ENCODE results near the gene S100A10. TPM values are rescaled to one million over a fixed set of nuclear protein-coding genes. Genes with fewer than 3 reads are reported as not detected.
A peak's percentile ranks its signal among the peaks of the same experiment; 100 is the strongest.

Gene S100A10
- total and polyA plus RNA-seq, 2 donors from 2014 or later = 467 to 500 TPM

DNA sequence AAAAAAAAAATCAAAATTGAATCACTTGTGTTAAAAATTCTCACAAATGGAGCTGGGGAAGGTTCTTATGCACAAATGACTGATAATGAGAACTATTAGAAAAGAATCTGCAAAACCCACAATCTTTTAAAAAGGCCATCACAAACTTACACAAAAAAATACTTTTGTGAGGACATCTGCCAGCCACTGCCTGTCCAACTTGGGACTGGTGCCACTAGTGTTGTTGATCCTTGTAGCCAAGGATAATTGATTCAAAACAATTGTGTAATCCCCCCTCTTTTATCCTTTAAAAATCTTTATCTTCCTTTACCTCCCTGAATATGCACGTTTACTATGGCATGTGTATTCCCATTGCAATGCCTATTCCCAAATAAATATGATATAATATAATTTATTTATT lies 45.2 kb downstream of the S100A10 start:
- no peaks in the 10 kb centered on the region for H3K36me3 ChIP-seq (ENCODE audit: control insufficient read depth in 2 of 3, insufficient read depth in 3 of 3, low read length in 3 of 3)

DNA sequence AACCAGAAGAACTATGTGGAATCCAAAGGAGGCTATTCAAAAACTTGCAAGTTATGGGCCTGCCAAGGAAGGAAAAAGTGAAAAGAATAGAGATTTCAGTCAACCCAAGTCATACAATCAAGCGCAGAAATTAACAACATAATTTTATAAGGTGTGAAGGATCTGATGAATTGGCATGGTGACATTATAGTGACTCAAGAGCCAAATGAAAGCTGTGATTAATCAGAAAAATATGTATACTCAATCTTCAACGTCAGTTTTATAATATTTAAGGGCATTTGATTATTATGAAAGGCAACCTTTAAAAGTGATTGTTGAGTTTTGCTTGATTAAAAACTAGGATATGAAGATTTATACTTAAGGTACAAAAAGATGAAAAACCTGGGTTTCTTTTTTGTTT lies 46.5 kb downstream of the S100A10 start:
- peaks cover 4 to 16% (median 11%) of the 10 kb centered on the region in 3 donors for H3K4me1 ChIP-seq (ENCODE audit: control insufficient read depth in 2 of 3, insufficient read depth in 2 of 3, low read depth in 1 of 3, low read length in 3 of 3)
- H3K27ac ChIP-seq (ENCODE audit: low read depth in 2 of 2, low read length in 2 of 2) = no peak overlapping the region
- H3K4me3 ChIP-seq (ENCODE audit: low read length in 3 of 3) = no peak overlapping the region
- no peaks in the 10 kb centered on the region for H3K9me3 ChIP-seq (ENCODE audit: control insufficient read depth in 2 of 3, insufficient read depth in 1 of 3, low read length in 3 of 3)
- TF ChIP-seq, protein P1, sequence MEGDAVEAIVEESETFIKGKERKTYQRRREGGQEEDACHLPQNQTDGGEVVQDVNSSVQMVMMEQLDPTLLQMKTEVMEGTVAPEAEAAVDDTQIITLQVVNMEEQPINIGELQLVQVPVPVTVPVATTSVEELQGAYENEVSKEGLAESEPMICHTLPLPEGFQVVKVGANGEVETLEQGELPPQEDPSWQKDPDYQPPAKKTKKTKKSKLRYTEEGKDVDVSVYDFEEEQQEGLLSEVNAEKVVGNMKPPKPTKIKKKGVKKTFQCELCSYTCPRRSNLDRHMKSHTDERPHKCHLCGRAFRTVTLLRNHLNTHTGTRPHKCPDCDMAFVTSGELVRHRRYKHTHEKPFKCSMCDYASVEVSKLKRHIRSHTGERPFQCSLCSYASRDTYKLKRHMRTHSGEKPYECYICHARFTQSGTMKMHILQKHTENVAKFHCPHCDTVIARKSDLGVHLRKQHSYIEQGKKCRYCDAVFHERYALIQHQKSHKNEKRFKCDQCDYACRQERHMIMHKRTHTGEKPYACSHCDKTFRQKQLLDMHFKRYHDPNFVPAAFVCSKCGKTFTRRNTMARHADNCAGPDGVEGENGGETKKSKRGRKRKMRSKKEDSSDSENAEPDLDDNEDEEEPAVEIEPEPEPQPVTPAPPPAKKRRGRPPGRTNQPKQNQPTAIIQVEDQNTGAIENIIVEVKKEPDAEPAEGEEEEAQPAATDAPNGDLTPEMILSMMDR (IDR thresholded peaks at IDR 0.05; ENCODE audit: borderline replicate concordance, extremely low read depth, insufficient read depth) = no peak
- no peak overlapping the region for H3K9ac ChIP-seq (ENCODE audit: low read length in 3 of 3)
- FAIRE-seq = no peak
- intact Hi-C loops (cut with DNase I) = no loop called here
- no peaks in the 10 kb centered on the region for H3K27me3 ChIP-seq (ENCODE audit: control insufficient read depth, insufficient read depth, low read length)
- H3K36me3 ChIP-seq (ENCODE audit: control insufficient read depth in 2 of 3, insufficient read depth in 3 of 3, low read length in 3 of 3) = no peaks in the 10 kb centered on the region
- no peak for DNase-seq

More for the DNA sequence above, 45.2 kb downstream of the S100A10 start:
- no peak overlapping the region for H3K9ac ChIP-seq (ENCODE audit: low read length in 3 of 3)
- intact Hi-C loops (cut with DNase I) = no loop called here
- no peaks in the 10 kb centered on the region for H3K9me3 ChIP-seq (ENCODE audit: control insufficient read depth in 2 of 3, insufficient read depth in 1 of 3, low read length in 3 of 3)
- peaks cover 4 to 15% (median 10%) of the 10 kb centered on the region in 3 donors for H3K4me1 ChIP-seq (ENCODE audit: control insufficient read depth in 2 of 3, insufficient read depth in 2 of 3, low read depth in 1 of 3, low read length in 3 of 3)
- no peak overlapping the region for H3K27ac ChIP-seq (ENCODE audit: low read depth in 2 of 2, low read length in 2 of 2)
- TF ChIP-seq, protein P1 (IDR thresholded peaks at IDR 0.05; ENCODE audit: borderline replicate concordance, extremely low read depth, insufficient read depth) = no peak
- H3K27me3 ChIP-seq (ENCODE audit: control insufficient read depth, insufficient read depth, low read length) = no peaks in the 10 kb centered on the region
- DNase-seq (no peak), FAIRE-seq (no peak)
- H3K4me3 ChIP-seq (ENCODE audit: low read length in 3 of 3) = no peak overlapping the region

DNA sequence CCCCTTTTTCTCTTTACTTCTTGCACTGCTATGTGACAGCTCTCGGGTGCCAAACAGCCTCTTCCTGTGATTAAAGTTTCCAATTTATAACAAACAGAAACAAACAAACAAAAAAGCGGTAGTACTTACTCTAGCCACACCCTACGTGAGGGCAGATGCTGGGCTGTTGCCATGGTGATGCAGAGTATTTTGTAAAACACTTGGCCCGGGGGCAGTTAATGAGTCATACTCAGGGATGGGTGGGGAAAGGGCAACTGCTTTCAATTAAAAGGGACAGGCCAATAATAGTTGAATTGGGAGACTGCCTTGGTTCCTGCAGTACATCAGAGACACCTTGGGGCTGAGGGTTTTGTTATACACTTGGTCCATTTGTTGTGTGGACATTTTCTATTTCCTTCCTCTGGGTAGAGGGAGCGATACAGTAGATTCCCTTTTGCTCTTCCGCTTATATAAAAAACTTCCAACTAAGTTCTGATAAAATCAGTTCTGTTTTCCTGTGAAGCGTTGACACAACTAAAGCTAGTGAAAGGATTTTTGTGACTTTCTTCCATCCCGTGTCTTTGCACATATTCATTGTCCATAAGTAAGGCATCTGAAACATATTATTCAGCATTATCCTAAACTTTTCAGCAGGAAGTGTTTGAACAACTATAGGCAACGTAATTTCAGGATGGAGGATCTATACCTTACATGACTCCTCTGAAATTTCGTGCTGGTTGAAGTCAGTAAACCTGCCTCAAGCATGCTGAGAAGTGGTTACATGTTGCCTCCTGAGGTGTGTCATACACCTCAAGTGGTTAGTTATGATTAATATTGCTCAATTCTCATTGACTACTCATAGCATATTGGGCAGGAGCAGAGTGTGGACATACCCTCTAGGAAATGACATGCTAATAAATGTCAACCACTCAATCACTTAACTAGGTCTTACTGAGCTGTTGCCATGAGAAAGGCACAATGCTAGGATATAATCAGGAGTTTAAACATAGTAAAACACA lies 47.6 kb downstream of the S100A10 start:
- intact Hi-C loops (cut with DNase I) = no loop called here
- FAIRE-seq (no peak), DNase-seq (peak; percentile 59 to 92 (median 73))

More for the DNA sequence above, 47.6 kb downstream of the S100A10 start:
- Histone ChIP-seq H3K9ac (ENCODE audit: low read length in 3 of 3) (no peak overlapping the region), H3K27me3 (ENCODE audit: control insufficient read depth, insufficient read depth, low read length) (no peaks in the 10 kb centered on the region), H3K4me1 (ENCODE audit: control insufficient read depth in 2 of 3, insufficient read depth in 2 of 3, low read depth in 1 of 3, low read length in 3 of 3) (peaks cover 4 to 20% (median 11%) of the 10 kb centered on the region in 3 donors), H3K36me3 (ENCODE audit: control insufficient read depth in 2 of 3, insufficient read depth in 3 of 3, low read length in 3 of 3) (no peaks in the 10 kb centered on the region), H3K9me3 (ENCODE audit: control insufficient read depth in 2 of 3, insufficient read depth in 1 of 3, low read length in 3 of 3) (no peaks in the 10 kb centered on the region), H3K4me3 (ENCODE audit: low read length in 3 of 3) (no peak overlapping the region), H3K27ac (ENCODE audit: low read depth in 2 of 2, low read length in 2 of 2) (peak overlapping the region; percentile 23 to 33)
- TF ChIP-seq, protein P1 (IDR thresholded peaks at IDR 0.05; ENCODE audit: borderline replicate concordance, extremely low read depth, insufficient read depth) = no peak

All from kidney (tissue), 14 donors.